AG09319 (cell line): ENCODE measurements around the gene EPHB1.

Source experiments
- DNase-seq: peaks from one replicate; pipeline ENCODE4 v3.0.0-alpha.2; 2010; ENCODE audit warnings: low read depth; ENCODE audit errors: extremely low read depth
- CTCF ChIP-seq: IDR thresholded peaks from 2 replicates; pipeline ENCODE4 v1.5.1; 2011; ENCODE audit warnings: low read depth, mild to moderate bottlenecking, inconsistent platforms, low read length, moderate library complexity

EPHB1 gene

GRCh38 chr3:135068011-135068410, 273.0 kb downstream of the EPHB1 start:
- no peak for TF ChIP-seq CTCF

GRCh38 chr3:135069406-135069805, 274.3 kb downstream of the EPHB1 start:
- no peak for DNase-seq
- no peak for TF ChIP-seq CTCF

More at GRCh38 chr3:135068011-135068410, 273.0 kb downstream of the EPHB1 start:
- DNase-seq, result no peak

- no peak for TF ChIP-seq CTCF
- DNase-seq, result no peak
Observed at GRCh38 chr3:135071483-135071882, 276.4 kb downstream of the EPHB1 start.

- no peak for TF ChIP-seq CTCF
- DNase-seq, result no peak
Observed at GRCh38 chr3:135072431-135072830, 277.4 kb downstream of the EPHB1 start.

GRCh38 chr3:135075157-135075556, 280.1 kb downstream of the EPHB1 start:
- no peak for TF ChIP-seq CTCF

GRCh38 chr3:135076341-135076740, 281.3 kb downstream of the EPHB1 start:
- TF ChIP-seq CTCF, result no peak
- DNase-seq, result no peak

More at GRCh38 chr3:135075157-135075556, 280.1 kb downstream of the EPHB1 start:
- no peak for DNase-seq

- DNase-seq, result no peak
- TF ChIP-seq CTCF, result no peak
Observed at GRCh38 chr3:135077186-135077585, 282.1 kb downstream of the EPHB1 start.
